ENCODE measurements around the gene COL4A3. TPM values are rescaled to one million over a fixed set of nuclear protein-coding genes. Genes with fewer than 3 reads are reported as not detected.
A peak's percentile ranks its signal among the peaks of the same experiment; 100 is the strongest.
"Not testable (repeated sequence)": the region's sequence is repeated elsewhere in the genome, so short reads cannot be mapped to it uniquely, and the experiment has no call there.

Gene COL4A3
- total RNA-seq, 1 experiment from 2014 or later: not detected

DNA sequence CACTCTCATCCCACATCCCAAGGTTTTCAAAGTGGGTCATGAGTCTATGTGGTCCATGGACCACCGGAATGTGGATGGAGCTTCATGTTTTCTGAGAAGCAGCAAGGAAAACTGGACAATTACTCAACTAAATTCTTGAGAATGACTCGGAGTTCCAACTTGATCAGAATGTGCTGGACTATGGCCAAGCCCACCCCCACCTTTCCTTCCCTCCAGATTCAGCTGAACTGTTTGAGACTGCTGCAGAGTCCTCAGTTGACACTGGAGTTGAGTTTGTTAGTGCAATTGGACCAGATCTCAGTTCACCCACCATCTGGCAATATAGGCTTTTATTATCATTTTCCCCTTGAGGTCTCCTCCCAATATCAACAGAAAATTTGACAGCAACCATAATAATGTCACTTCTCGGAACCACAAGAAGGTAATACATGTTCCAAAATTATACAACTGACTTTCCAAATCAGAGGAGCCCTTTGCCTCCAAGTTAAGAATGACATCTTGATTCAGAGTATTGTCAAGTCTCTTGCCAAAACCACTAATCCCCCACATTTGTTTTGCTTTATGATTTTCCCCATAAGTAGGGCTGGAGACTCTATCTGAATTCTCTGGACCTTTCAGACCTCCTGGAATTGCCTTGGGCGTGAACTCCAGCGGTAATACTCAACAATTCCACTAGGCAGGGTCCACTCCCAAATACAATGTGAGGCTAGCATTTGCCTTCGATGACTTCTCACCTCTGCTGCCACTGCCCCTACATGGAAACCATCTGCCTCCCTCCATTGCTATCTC, 9.2 kb upstream of the COL4A3 start:
- DNase-seq (ENCODE audit: low spot score): no peak

DNA sequence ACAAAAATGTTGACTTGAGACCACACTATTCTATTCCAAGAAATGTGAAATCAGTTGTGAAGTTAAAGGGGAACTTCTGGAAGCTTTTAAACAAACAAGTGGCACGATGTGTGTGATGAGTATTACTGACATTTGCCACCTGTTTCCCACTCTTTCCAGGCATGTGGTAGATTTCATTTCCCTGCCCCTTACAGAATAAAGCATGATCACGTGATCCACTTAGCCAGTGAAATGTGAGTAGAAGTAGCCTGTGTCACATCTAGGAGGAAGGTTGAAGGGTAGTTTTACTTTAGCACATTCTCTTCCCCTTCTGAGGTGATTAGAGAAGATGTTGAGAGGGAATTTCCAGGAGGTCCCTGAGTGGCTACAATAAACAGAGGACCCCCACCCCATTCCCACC, 4.3 kb upstream of the COL4A3 start:
- no peak for DNase-seq (ENCODE audit: low spot score)

DNA sequence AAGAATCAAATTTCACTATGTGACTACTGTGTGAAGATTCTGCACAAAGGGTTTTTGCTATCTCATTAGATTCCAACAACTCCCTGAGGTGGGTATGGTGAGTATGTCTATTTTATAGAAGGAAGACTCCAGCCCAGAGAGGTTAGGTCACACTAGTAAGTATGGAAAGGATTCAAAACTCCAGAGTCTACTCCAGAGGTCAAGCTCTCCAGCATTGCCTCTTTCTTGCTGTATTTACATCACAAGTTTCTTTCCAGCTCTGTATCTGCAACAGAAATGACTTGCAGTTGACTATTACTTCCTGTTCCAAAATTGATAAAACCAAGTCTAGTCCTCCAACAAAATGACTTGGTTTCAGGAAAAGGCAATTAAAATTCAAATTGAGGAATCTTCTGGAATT, 2.5 kb upstream of the COL4A3 start:
- DNase-seq (ENCODE audit: low spot score): no peak

DNA sequence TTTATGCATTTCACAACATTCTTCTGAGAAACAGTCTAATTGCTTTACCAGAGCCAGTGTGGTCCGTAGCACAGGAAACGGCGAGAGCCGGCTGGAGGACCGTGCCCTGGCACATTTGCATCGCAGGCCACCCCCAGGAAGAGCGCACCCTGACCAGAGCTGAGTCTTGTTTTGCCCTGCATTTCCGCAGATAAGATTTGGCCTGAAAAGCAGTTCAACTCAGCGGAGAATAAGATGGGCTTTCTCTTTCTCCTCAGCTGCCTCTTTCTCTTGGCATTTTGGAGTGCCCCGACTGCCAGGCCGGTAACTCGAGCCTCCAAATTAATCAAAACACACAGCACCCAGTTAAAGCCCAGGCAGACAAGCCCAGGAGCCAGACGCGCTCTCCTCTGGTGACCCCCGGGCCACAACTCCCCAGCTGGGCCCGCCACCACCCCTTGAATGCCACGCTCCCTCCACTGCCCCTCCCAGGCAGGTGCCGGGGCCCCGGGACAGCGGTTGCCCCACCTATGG, 883 bp upstream of the COL4A3 start:
- no peak for DNase-seq (ENCODE audit: low spot score)

DNA sequence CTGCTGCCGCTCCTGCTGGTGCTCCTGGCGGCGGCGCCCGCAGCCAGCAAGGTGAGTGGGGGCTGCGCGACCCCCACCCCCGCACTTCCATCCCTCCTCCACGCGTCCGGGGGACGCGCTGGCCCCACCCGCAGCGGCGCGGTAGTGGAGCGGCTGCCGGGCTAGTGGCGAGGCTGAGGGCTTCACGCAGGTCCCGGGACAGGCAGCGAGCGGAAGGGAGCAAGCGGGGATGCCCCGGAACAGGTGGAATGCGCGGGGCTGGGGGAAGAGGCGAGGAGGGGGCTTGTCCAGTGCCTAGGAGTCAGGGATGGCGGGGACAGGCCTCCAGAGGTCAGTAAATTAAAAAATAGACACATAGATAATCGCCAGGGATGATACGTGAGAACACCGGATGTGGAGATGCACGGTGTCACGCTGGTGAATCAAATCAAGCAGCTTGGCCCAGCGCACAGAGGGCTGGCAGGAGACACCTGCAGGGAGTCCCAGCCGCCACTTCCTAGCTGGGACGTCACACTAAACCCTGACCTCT, 403 bp downstream of the COL4A3 start:
- DNase-seq (ENCODE audit: low spot score): no peak

DNA sequence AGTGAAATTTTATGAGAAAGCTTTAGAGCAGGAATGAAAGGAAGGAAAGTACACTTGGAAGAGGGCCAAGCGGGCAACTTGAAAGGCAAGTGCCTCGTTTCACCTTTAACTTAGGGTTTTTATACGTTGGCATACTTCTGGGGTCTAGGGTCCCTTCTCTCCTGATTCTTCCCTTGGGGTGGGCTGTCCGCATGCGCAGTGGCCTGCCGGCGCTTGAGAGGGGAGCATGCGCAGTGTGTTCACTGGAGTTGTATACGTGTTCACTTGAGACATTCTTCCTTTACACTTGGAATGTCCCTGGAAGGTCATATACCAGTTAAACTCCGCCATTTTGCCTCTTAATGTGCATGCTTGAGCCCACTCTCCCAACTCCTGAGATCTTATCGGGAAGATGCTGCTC, 7.4 kb downstream of the COL4A3 start:
- DNase-seq (ENCODE audit: low spot score): not testable (repeated sequence)

DNA sequence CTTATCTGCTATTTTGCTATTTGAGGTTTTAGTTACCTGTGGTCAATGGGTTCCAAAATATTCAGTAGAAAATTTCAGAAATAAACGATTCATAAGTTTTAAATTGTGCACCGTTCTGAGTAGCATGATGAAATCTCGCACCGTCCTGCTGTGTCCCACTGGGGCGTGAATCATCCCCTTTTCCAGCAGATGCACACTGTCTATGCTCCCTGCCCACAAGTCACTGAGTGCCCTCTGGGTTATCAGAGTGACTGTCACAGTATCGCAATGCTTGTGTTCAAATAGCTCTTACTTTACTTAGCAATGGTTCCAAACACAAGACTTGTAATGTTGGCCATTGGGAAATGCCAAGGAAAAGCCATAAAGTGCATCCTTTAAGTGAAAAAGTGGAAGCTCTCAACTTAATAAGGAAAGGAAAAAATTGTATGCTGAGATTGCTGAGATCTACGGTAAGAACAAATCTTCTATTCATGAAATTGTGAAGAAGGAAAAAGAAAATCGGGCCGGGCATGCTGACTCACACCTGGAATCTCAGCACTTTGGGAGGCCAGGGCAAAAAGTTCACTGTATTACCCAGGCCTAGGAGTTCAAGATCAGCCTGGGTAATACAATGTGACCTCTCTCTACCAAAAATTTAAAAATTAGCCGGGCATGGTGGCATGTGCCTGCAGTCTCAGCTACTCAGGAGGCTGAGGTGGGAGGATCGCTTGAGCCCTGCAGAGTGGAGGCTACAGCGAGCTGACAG, 13.3 kb downstream of the COL4A3 start:
- DNase-seq (ENCODE audit: low spot score): no peak

DNA sequence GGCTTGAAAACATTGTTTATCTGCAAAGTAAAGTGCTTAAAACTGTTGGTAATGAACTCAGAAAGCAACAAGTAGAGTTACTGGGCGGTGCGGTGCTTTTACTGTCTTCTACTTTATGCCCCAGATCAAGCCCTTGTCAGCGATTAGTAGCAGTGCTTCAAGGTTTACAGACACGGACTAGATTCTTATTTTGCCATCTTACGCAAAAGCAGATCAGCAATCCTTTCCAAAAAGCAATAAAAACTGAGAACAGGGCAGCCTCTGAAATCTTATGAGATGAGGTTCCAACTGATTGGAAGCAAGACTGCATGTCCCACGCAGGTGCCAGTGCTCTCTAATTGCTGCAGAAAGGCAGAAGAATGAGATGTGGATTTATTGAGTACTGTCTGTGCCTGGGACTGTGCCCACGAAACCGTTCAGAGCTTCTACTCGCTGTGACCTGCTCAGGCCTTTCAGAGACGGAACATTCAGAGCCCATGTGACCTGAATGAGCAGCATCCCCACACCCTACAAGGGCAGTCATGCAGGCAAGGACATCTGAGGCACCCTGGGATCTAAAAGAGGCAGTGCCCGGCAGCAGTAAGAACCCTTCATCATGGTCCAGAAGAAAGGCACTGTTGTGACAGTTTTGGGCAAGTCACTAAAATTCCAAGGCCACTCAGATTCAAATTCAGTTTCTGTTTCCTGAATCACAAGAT, 15.7 kb downstream of the COL4A3 start:
- DNase-seq (ENCODE audit: low spot score): no peak

DNA sequence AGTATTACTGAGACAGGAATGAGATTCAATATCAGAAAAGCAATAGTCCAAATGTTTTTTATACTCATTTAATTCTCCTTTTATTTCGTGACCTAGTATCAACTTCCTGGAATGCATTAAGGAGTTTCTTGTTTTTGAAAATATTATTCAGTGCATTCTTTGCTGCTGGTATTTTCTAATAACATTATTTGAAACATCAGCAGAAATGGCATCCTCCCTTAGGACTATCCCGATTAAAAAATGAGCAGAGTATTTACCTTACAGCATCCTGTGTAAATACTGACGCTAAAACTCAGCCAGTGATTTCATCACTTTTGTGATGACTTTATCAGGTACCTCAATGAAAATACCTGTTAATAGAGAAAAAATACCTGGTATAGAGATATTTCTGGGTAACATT, 16.3 kb downstream of the COL4A3 start:
- no peak for DNase-seq (ENCODE audit: low spot score)

DNA sequence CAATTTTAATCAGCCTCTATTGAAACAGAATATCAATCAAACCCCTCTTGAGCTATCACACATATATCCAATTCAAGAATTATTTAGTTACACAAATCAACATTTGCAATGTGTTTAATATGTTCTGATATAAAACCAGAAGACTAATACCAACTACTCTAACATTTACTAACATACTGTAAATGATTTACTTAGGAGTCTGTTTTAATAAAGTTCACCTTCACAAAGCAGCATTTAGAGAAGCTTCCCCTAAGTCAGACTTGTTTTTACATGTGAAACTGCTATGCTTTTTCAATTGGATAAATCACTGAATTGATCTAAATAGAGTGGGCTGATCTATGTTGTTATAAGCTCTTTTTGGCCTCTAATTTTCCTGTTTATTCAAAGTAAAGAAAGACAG, 18.3 kb downstream of the COL4A3 start:
- no peak for DNase-seq (ENCODE audit: low spot score)

DNA sequence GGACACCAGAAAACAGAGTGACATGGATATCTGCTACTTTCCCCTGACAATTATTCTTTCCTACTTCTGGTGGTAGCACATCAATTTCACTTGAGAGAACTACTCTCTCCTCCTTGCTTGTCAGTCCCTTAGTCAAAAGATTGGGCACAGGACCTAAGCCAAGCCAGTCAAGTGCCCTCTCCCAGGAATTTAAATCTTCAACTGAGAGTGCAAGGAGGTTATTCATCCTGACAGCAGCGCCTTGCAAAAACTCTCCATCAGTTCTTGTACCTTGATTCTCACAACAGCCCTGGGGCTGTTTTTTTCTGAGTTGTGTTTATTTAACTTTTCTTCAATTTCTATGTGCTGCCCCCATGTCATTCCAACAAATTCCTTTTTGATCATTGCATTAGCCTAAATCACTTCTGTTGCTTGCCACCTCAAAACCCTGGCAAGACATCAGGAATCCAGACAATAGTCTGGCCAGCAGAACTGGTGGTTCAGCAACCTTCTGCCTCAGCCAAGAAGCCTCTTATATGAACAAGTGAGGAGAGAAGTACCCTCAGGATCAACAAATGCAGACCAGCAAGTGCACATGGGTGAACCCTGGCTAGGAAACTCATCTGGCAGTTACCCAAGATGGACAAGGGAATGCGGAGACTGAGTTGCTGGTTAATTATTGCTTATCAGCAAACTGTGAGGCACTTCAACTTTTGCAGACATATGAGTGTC, 19.4 kb downstream of the COL4A3 start:
- DNase-seq (ENCODE audit: low spot score): no peak

DNA sequence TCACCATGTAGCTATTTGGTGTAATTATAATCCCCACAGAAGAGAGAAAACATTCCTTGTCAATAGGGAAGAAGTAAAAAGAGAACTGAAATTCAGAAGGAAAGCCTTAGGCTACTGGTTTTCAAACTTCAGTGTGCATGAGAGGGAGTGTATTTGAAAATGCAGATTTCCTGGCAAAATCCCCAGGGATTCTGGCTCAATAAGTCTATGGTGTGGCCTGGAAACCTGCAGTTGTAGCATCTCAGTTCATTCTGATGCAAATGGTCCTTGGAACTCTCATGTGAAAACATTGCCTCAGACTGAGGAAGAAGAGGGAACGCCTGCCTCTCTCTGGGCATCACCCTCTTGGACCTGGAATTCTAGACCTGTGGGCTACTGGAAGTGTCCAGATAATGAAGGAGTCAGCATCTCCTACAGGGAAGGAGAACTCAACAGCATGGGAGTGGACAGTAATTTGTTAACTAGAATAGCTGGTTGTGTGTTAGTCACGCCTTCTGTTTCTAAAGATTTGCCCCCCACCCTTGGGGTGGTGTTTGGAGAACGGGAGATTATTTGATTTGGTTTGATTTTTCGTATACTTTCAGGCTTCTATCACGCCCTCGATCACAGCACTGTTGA, 21.3 kb downstream of the COL4A3 start:
- no peak for DNase-seq (ENCODE audit: low spot score)

DNA sequence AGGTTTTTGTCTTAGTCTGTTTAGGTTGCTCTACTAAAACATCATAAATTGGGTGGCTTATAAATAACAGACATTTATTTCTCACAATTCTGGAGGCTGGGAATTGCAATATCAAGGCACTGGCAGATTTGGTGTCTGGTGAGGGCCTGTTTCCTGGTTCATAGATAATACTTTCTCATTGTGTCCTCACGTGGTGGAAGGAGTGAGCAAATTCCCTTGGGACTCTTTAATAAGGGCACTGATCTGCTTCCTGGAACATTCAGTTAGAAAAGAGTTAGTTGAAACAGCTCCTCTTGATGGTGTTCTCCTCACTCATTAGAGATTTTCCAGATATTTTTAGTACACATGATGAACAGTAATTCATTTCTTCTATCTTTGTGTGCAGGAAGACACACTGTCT, 22.3 kb downstream of the COL4A3 start:
- no peak for DNase-seq (ENCODE audit: low spot score)

DNA sequence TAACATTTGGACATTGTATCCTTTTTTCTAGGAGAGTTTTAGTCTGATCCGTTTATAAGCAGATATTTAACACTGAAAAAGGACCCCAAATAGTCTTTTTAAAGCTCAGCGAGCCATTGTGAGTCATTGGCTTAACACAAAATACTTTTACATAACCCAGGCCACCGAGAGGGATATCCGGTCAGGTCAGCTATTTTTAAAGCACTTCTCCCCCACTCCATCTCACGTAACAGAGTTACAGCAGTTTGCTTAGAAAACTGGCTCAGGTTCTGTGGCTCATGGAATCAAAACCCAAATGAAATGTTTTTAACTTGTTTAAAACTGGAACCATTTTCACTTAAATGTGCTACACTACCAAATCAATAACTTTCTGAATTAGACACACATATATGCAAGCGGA, 23.9 kb downstream of the COL4A3 start:
- DNase-seq (ENCODE audit: low spot score): peak; percentile 70

DNA sequence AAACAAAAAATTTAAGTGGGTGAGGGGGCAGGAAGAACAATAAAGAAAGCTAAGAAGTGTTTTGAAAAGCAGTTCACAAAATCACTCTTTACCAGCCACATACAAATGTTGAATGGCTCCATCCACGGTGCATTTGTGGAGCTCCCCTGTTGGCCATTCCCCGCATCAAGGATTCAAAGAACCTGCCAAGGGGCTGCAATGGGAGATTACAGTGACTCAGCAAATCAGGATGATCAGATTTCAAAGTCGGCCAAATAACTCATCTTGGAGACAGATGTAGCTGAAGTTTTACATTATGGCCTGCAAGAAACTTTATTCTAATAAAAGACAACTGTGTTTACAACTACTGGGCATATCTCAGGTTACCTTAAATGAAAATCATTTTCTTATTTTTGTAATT, 26.9 kb downstream of the COL4A3 start:
- peak; percentile 24 for DNase-seq (ENCODE audit: low spot score)

DNA sequence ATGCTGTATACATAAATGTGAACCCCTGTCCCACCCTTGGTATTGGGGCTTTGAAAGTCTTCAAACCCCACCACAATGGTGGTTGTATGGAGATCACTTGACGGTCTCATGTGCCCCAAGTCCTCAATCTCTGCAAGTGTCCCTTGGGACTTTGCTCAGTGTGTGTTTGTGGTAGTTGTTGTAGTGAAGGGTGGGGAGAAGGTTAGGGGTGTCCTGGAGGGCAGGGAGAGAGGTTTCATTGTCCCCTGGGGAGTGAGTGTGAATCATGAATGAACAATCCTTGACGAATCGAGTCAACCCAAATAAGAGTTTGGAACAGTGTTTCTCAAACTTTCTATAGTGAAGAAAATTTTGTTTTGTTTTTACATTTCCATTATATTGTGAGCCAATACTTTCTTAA, 28.1 kb downstream of the COL4A3 start:
- no peak for DNase-seq (ENCODE audit: low spot score)

DNA sequence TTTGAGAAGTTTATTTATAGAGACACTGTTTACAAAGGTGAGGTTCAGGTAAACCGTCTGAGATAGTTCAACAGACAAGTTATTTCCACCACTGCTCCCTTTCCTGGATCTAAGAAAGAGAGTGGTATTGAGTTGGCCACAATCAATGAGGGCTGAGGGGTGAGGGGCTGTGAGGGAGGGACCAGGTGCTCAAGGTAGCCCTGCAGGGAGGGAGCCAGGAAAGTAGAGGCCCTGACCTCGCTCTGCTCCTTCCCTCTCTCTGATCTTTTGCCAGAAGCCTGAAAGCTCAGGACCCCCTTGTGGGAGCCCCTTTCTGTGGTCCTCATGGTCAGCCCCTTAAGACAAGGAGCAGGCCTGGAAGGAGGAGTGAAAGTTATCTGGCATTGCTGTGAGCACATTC, 29.8 kb downstream of the COL4A3 start:
- no peak for DNase-seq (ENCODE audit: low spot score)

DNA sequence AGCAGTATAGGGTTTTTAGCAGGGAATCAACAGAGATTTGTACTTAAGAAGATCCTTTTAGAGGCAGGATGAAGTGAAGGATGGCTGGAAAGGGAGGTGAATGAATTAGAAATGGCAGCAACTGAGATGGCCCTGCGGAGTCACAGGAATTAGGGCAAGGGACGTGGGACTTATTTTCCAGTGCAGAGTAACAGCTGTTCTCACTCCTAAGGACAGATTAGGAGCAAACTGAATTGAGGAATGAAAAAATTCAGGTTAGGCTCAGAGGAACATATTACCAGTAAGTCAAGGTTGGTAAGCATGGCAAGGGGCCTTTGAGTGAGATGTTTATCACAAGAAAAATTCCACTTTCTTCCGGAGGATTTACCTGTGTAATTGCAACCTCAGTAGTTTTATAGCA, 34.4 kb downstream of the COL4A3 start:
- no peak for DNase-seq (ENCODE audit: low spot score)

DNA sequence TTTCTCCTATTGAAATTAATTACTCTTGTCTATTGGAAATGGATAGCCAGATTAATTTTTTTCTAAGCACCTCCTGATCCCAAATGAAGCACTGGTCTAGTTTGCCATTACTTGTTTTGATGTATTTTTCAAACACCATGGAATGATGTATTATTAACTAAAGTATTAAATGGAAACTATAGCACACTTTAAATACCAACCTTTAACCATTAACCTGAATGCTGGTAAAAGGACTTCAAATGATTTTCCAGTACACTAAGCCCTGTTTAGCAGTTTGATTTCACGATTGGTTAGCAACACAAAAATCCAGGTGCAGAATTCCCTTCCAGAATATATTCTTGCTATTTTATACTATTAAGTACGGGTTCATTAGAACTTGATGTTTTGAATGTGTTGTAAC, 37.3 kb downstream of the COL4A3 start:
- DNase-seq (ENCODE audit: low spot score): no peak

DNA sequence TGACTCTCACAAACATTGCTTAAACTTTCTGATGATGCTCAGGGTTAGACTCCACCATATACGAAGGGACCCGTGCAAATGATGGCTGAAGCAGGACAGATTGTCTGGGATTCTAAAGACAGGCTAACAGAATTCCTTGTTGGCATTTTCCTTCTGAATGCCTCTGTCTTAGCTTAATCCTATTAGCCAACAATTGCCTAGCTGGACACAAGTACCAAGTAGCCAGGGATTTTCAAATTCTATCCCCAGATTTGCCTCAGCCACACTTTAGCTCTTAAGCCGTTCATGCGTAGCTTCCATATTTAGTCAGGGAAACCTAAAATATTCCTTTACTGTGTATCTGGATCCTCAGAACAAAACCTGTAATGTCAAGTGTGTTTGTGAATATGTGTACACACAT, 40.0 kb downstream of the COL4A3 start:
- no peak for DNase-seq (ENCODE audit: low spot score)

DNA sequence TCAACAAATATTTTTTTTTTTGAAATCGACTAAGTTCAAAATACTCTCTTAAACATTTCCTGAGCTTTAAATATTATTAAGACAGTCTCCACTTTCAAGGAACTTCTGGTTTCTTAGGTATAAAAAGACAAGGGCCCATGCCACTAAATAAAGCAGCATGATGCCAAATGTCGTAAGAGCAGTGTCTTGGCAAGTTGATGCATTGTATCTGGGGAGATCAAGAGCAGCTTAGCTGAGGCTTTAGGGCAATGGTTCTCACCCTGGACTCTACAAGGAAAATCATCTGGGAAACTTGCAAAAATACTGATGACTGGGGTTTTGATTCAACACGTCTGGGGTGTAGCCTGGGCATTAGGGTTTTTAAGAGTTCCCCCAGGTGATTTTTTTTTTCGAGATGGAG, 41.3 kb downstream of the COL4A3 start:
- DNase-seq (ENCODE audit: low spot score): no peak
